Mesenteric fat pad (tissue), 1 donor: ENCODE data around the gene GPA33. TPM values are rescaled to one million over a fixed set of nuclear protein-coding genes. Genes with fewer than 3 reads are reported as not detected.

Experiments used
- DNase-seq: peaks from one replicate; pipeline ENCODE4 v3.0.0-alpha.2; 2020; ENCODE audit warnings: low spot score
- total RNA-seq: library from RNA; stranded (reverse); fragmentation: NEBNext Ultra II Directional; extraction: Animal tissue kit (Norgen Biotek cat#: 25700); gene quantifications from one replicate; pipeline ENCODE4 v1.2.1, GENCODE V29; 2021
- donor health status: DM: yes; HTN: yes; CAD: no.

GPA33 gene
- total RNA-seq, 1 donor from 2014 or later, result 0.29 TPM

GRCh38 chr1:167118188-167118587, 28.0 kb upstream of the GPA33 start:
- DNase-seq, result no peak

- DNase-seq, result no peak
Measured at GRCh38 chr1:167117225-167117624, 27.0 kb upstream of the GPA33 start.

GRCh38 chr1:167116174-167116573, 26.0 kb upstream of the GPA33 start:
- no peak for DNase-seq

GRCh38 chr1:167115655-167116054, 25.5 kb upstream of the GPA33 start:
- DNase-seq, result no peak

- no peak for DNase-seq
Measured at GRCh38 chr1:167114725-167115124, 24.5 kb upstream of the GPA33 start.

GRCh38 chr1:167111868-167112709, 21.9 kb upstream of the GPA33 start:
- DNase-seq, result no peak

GRCh38 chr1:167110586-167110985, 20.4 kb upstream of the GPA33 start:
- no peak for DNase-seq

GRCh38 chr1:167109125-167109524, 18.9 kb upstream of the GPA33 start:
- no peak for DNase-seq

- DNase-seq, result no peak
Measured at GRCh38 chr1:167107456-167107855, 17.3 kb upstream of the GPA33 start.

- no peak for DNase-seq
Measured at GRCh38 chr1:167106119-167106461, 15.9 kb upstream of the GPA33 start.

- DNase-seq, result no peak
Measured at GRCh38 chr1:167105271-167106118, 15.3 kb upstream of the GPA33 start.

- DNase-seq, result no peak
Measured at GRCh38 chr1:167104256-167104633, 14.1 kb upstream of the GPA33 start.

GRCh38 chr1:167102906-167103573, 12.9 kb upstream of the GPA33 start:
- DNase-seq, result no peak

- no peak for DNase-seq
Measured at GRCh38 chr1:167101754-167102153, 11.6 kb upstream of the GPA33 start.

- no peak for DNase-seq
Measured at GRCh38 chr1:167100730-167101129, 10.6 kb upstream of the GPA33 start.

- no peak for DNase-seq
Measured at GRCh38 chr1:167099851-167100250, 9.7 kb upstream of the GPA33 start.

GRCh38 chr1:167095368-167095767, 5.2 kb upstream of the GPA33 start:
- DNase-seq, result no peak

- DNase-seq, result no peak
Measured at GRCh38 chr1:167094690-167095089, 4.5 kb upstream of the GPA33 start.

- DNase-seq, result no peak
Measured at GRCh38 chr1:167093846-167094516, 3.8 kb upstream of the GPA33 start, which contains the start of gene STYXL2. Gene STYXL2, plus strand, starts transcription at chr1:167094075. Its CDS starts 775 bp downstream, at chr1:167094850.

GRCh38 chr1:167092653-167093052, 2.5 kb upstream of the GPA33 start:
- no peak for DNase-seq

- no peak for DNase-seq
Measured at GRCh38 chr1:167089939-167090313, 251 bp downstream of the GPA33 start.
